Measurements from ENCODE around the gene FBXO42.
A peak's percentile ranks its signal among the peaks of the same experiment; 100 is the strongest.

FBXO42 gene

DNA sequence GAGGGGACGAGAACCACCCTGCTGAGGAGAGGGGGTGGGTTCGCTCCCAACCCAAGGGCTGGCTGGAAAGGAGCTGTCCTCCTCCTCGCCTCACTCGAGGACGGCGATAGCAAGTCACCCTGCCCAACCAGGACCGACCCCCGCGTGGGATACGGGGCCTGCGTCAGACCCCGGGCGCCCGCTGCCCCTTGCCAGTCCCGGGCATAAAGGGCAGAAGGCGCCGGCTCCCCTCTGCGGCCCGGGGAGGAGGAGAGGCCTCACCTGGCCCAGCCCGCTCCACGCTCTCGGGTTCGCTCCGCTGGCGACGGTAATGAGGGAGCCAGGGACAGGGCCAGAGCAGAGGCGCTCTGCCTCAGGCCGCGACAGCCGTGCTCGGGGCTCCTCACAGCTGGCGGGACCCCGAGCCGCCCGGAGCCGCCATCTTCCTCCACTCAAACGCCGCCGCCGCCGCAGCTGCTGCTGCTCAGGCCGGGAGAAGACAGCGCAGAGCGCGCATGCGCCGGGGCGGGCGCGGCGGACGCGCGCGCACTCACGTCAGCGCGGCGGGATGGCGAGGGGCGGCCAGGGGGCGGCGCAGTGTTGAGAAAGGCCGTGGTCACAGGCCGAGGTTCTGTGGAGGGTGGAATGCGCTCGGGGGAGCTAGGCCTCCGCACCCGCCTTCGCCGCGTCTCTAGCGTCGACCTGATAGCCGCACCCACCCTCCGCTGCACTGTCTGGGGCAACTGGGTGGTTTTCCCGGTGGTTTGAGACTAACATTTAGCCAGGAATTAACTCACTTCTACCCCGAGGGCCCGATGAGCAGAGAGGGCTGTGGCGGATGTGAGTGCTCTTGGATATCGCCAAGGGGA is at the start of gene FBXO42:
TSS of gene FBXO42 (minus strand) at position 487 of the 848 bp plus-strand sequence. CDS start 37,062 bp downstream, outside the sequence.
- peak within 1 kb of the TSS; percentile 79 for H3K4me3 ChIP-seq (ENCODE audit: low read depth, low read length)
- DNase-seq (ENCODE audit: low read depth), result peak; percentile 93
- TF ChIP-seq, protein P1, sequence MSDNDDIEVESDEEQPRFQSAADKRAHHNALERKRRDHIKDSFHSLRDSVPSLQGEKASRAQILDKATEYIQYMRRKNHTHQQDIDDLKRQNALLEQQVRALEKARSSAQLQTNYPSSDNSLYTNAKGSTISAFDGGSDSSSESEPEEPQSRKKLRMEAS (IDR thresholded peaks at IDR 0.05; ENCODE audit: low read depth, low read length), result peak; percentile 11; the same call in 1 of the 2 replicates
- no peak for TF ChIP-seq MYC (IDR thresholded peaks at IDR 0.05; ENCODE audit: low read depth, low read length)
- peak; percentile 89 for TF ChIP-seq POLR2A (IDR thresholded peaks at IDR 0.05; ENCODE audit: extremely low read depth, insufficient read length)
- TF ChIP-seq, protein P2, sequence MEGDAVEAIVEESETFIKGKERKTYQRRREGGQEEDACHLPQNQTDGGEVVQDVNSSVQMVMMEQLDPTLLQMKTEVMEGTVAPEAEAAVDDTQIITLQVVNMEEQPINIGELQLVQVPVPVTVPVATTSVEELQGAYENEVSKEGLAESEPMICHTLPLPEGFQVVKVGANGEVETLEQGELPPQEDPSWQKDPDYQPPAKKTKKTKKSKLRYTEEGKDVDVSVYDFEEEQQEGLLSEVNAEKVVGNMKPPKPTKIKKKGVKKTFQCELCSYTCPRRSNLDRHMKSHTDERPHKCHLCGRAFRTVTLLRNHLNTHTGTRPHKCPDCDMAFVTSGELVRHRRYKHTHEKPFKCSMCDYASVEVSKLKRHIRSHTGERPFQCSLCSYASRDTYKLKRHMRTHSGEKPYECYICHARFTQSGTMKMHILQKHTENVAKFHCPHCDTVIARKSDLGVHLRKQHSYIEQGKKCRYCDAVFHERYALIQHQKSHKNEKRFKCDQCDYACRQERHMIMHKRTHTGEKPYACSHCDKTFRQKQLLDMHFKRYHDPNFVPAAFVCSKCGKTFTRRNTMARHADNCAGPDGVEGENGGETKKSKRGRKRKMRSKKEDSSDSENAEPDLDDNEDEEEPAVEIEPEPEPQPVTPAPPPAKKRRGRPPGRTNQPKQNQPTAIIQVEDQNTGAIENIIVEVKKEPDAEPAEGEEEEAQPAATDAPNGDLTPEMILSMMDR (IDR thresholded peaks at IDR 0.05; ENCODE audit: low read depth, low read length), result no peak

DNA sequence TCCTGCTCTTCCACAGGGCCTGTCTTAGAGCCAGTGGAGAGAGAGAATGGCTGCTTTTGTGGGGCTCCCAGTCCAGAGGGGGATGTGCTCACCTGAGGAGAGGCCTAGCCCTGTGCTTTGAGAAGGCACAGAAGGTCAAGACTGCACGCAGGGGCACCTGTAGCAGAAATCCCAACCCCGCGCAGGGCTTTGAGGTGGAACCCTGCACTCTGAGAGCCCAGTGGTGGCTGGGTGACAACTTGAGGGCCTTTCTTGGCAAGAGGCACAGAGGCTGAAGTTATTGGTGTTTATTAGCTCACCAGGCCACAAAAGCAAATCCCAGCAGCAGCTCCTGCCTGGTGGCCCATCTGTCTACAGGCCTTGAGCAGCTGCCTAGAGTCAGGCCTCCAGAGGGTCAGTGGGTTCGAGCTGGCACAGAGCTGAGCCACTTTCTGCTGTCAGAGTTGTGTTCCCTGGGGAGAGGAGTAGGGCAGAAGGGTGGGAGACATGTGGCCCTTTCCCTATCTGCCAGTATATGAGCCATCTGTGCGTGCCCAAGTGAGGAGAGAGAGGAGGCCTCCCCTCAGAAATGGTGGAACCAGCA is 46.2 kb upstream of the FBXO42 start:
- DNase-seq (ENCODE audit: low read depth), result no peak
- TF ChIP-seq POLR2A (IDR thresholded peaks at IDR 0.05; ENCODE audit: extremely low read depth, insufficient read length) (no peak), MYC (IDR thresholded peaks at IDR 0.05; ENCODE audit: low read depth, low read length) (no peak)
- TF ChIP-seq, protein P2 (IDR thresholded peaks at IDR 0.05; ENCODE audit: low read depth, low read length), result no peak
- TF ChIP-seq, protein P1 (IDR thresholded peaks at IDR 0.05; ENCODE audit: low read depth, low read length), result no peak
- H3K4me3 ChIP-seq (ENCODE audit: low read depth, low read length), result no peak overlapping the region

GRCh38 chr1:16397120-16397519 is 44.8 kb upstream of the FBXO42 start:
- DNase-seq (ENCODE audit: low read depth), result peak; percentile 23
- TF ChIP-seq, protein P2 (IDR thresholded peaks at IDR 0.05; ENCODE audit: low read depth, low read length), result no peak
- no peak for TF ChIP-seq MYC (IDR thresholded peaks at IDR 0.05; ENCODE audit: low read depth, low read length)
- TF ChIP-seq, protein P1 (IDR thresholded peaks at IDR 0.05; ENCODE audit: low read depth, low read length), result no peak
- no peak for TF ChIP-seq POLR2A (IDR thresholded peaks at IDR 0.05; ENCODE audit: extremely low read depth, insufficient read length)

GRCh38 chr1:16396591-16396990 is 44.3 kb upstream of the FBXO42 start:
- DNase-seq (ENCODE audit: low read depth), result no peak
- TF ChIP-seq, protein P1 (IDR thresholded peaks at IDR 0.05; ENCODE audit: low read depth, low read length), result no peak
- TF ChIP-seq MYC (IDR thresholded peaks at IDR 0.05; ENCODE audit: low read depth, low read length) (no peak), POLR2A (IDR thresholded peaks at IDR 0.05; ENCODE audit: extremely low read depth, insufficient read length) (no peak)
- H3K4me3 ChIP-seq (ENCODE audit: low read depth, low read length), result no peak overlapping the region

More at GRCh38 chr1:16397120-16397519, 44.8 kb upstream of the FBXO42 start:
- H3K4me3 ChIP-seq (ENCODE audit: low read depth, low read length), result no peak overlapping the region

DNA sequence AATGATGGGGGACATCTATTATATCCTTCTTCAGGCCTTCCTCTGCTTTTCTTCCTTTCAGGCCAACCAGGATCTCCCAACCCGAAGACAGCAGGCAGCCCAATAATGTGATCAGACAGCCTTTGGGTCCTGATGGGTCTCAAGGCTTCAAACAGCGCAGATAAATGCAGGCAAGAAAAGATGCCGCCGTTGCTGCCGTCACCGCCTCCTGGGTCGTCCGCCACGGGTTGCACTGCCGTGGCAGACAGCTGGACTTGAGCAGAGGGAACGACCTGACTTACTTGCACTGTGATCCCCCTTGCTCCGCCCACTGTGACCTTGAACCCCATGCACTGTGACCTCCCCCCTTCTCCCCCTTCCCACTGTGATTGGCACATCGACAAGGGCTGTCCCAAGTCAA is 42.7 kb upstream of the FBXO42 start:
- TF ChIP-seq, protein P1 (IDR thresholded peaks at IDR 0.05; ENCODE audit: low read depth, low read length), result no peak
- H3K4me3 ChIP-seq (ENCODE audit: low read depth, low read length), result no peak overlapping the region
- DNase-seq (ENCODE audit: low read depth), result no peak

GRCh38 chr1:16393570-16394521 is 41.6 kb upstream of the FBXO42 start:
- H3K4me3 ChIP-seq (ENCODE audit: low read depth, low read length), result no peak overlapping the region
- DNase-seq (ENCODE audit: low read depth), result no peak
- TF ChIP-seq, protein P2 (IDR thresholded peaks at IDR 0.05; ENCODE audit: low read depth, low read length), result no peak
- TF ChIP-seq MYC (IDR thresholded peaks at IDR 0.05; ENCODE audit: low read depth, low read length) (no peak), POLR2A (IDR thresholded peaks at IDR 0.05; ENCODE audit: extremely low read depth, insufficient read length) (no peak)
- TF ChIP-seq, protein P1 (IDR thresholded peaks at IDR 0.05; ENCODE audit: low read depth, low read length), result no peak
